AG09309 (cell line): ENCODE data around the gene CARM1.
"Not testable (repeated sequence)": the region's sequence is repeated elsewhere in the genome, so short reads cannot be mapped to it uniquely, and the experiment has no call there.

Source experiments
- DNase-seq: peaks from one replicate; pipeline ENCODE4 v3.0.0-alpha.2; 2010; ENCODE audit warnings: low read depth
- H3K4me3 ChIP-seq: 2 replicates; pipeline ENCODE4 v1.5.1; 2011; ENCODE audit warnings: mild to moderate bottlenecking, low read depth, low read length, moderate library complexity; ENCODE audit not compliant: control insufficient read depth
- CTCF ChIP-seq: IDR thresholded peaks from 2 replicates; pipeline ENCODE4 v1.5.1; 2011; ENCODE audit warnings: mild to moderate bottlenecking, low read depth, low read length, inconsistent platforms; ENCODE audit not compliant: insufficient read depth, control insufficient read depth; ENCODE audit errors: missing control alignments

Gene CARM1

GRCh38 chr19:10924597-10924996 lies 53.2 kb downstream of the CARM1 start:
- TF ChIP-seq CTCF = no peak
- no peak overlapping the region for H3K4me3 ChIP-seq
- no peak for DNase-seq

GRCh38 chr19:10927730-10928562 lies 56.6 kb downstream of the CARM1 start:
- peak overlapping the region; percentile 85 for H3K4me3 ChIP-seq
- no peak for DNase-seq
- no peak for TF ChIP-seq CTCF

GRCh38 chr19:10928563-10929401 lies 57.4 kb downstream of the CARM1 start, which contains the start of the genes TIMM29 and YIPF2:
Gene TIMM29, plus strand, starts transcription at chr19:10928811. Its CDS starts 12 bp downstream, at chr19:10928823.
Gene YIPF2, minus strand, starts transcription at chr19:10928639. Its CDS starts 229 bp downstream, at chr19:10928410.
- peak; percentile 93 for DNase-seq
- no peak for TF ChIP-seq CTCF
- peak within 1 kb of the TSS; percentile 85 for H3K4me3 ChIP-seq

- no peak for TF ChIP-seq CTCF
- peak overlapping the region; percentile 85 for H3K4me3 ChIP-seq
- no peak for DNase-seq
These were observed 58.0 kb downstream of the CARM1 start for GRCh38 chr19:10929402-10929794.

- no peak for DNase-seq
- no peak overlapping the region for H3K4me3 ChIP-seq
- no peak for TF ChIP-seq CTCF
These were observed 64.2 kb downstream of the CARM1 start for GRCh38 chr19:10935371-10936059.

- peak; percentile 48 for DNase-seq
- peak; percentile 64 for TF ChIP-seq CTCF
- H3K4me3 ChIP-seq = no peak overlapping the region
These were observed 65.3 kb downstream of the CARM1 start for GRCh38 chr19:10936661-10937084.

- not testable (repeated sequence) for DNase-seq, H3K4me3 ChIP-seq
These were observed 70.3 kb downstream of the CARM1 start for GRCh38 chr19:10941649-10942048.

GRCh38 chr19:10943412-10943811 lies 72.1 kb downstream of the CARM1 start:
- not testable (repeated sequence) for DNase-seq, H3K4me3 ChIP-seq
